HG03025 (cell line): Measurements from ENCODE around the gene RAB3C.
"Not testable (repeated sequence)": the region's sequence is repeated elsewhere in the genome, so short reads cannot be mapped to it uniquely, and the experiment has no call there.

Experiments used
- ATAC-seq: cut with Tn5 transposase; IDR thresholded peaks from one replicate; pipeline ENCODE4 v1.9.1; 2021; ENCODE audit warnings: mild to moderate bottlenecking, moderate library complexity; ENCODE audit not compliant: unreplicated experiment, low FRiP score

Gene RAB3C

GRCh38 chr5:58672521-58672920, 89.6 kb downstream of the RAB3C start:
- no peak for ATAC-seq

GRCh38 chr5:58674070-58674469, 91.2 kb downstream of the RAB3C start:
- no peak for ATAC-seq

GRCh38 chr5:58674711-58675110, 91.8 kb downstream of the RAB3C start:
- ATAC-seq: no peak

GRCh38 chr5:58675341-58675740, 92.5 kb downstream of the RAB3C start:
- no peak for ATAC-seq

- ATAC-seq: no peak
Measured at GRCh38 chr5:58677650-58678049, 94.8 kb downstream of the RAB3C start.

GRCh38 chr5:58680503-58680902, 97.6 kb downstream of the RAB3C start:
- no peak for ATAC-seq

- ATAC-seq: no peak
Measured at GRCh38 chr5:58681943-58682342, 99.1 kb downstream of the RAB3C start.

- ATAC-seq: no peak
Measured at GRCh38 chr5:58683567-58683966, 100.7 kb downstream of the RAB3C start.

GRCh38 chr5:58687079-58687478, 104.2 kb downstream of the RAB3C start:
- no peak for ATAC-seq

- ATAC-seq: no peak
Measured at GRCh38 chr5:58687595-58687994, 104.7 kb downstream of the RAB3C start.

- ATAC-seq: not testable (repeated sequence)
Measured at GRCh38 chr5:58699088-58699761, 116.3 kb downstream of the RAB3C start.

GRCh38 chr5:58699762-58700118, 116.9 kb downstream of the RAB3C start:
- no peak for ATAC-seq

- ATAC-seq: no peak
Measured at GRCh38 chr5:58703925-58704555, 121.2 kb downstream of the RAB3C start.

- no peak for ATAC-seq
Measured at GRCh38 chr5:58706736-58707135, 123.9 kb downstream of the RAB3C start.

GRCh38 chr5:58708456-58708855, 125.6 kb downstream of the RAB3C start:
- ATAC-seq: no peak

GRCh38 chr5:58710425-58710824, 127.5 kb downstream of the RAB3C start:
- ATAC-seq: not testable (repeated sequence)

GRCh38 chr5:58710871-58711270, 128.0 kb downstream of the RAB3C start:
- no peak for ATAC-seq

- ATAC-seq: no peak
Measured at GRCh38 chr5:58711965-58712364, 129.1 kb downstream of the RAB3C start.

- ATAC-seq: no peak
Measured at GRCh38 chr5:58714046-58714445, 131.2 kb downstream of the RAB3C start.

GRCh38 chr5:58715997-58716656, 133.3 kb downstream of the RAB3C start:
- no peak for ATAC-seq

GRCh38 chr5:58716713-58717112, 133.8 kb downstream of the RAB3C start:
- no peak for ATAC-seq
